GM21528 (cell line): ENCODE measurements around the gene CDKL1.
A peak's percentile ranks its signal among the peaks of the same experiment; 100 is the strongest.

ENCODE experiments used
- ATAC-seq: cut with Tn5 transposase; IDR thresholded peaks from one replicate; pipeline ENCODE4 v1.9.1; 2021; ENCODE audit warnings: mild to moderate bottlenecking, moderate library complexity; ENCODE audit not compliant: unreplicated experiment, low FRiP score

Gene CDKL1

GRCh38 chr14:50396631-50397389 lies at the start of gene CDKL1:
CDKL1 (minus strand) TSS chr14:50396881; CDS start chr14:50395868, 1,013 bp downstream.
- peak; percentile 43 for ATAC-seq

DNA sequence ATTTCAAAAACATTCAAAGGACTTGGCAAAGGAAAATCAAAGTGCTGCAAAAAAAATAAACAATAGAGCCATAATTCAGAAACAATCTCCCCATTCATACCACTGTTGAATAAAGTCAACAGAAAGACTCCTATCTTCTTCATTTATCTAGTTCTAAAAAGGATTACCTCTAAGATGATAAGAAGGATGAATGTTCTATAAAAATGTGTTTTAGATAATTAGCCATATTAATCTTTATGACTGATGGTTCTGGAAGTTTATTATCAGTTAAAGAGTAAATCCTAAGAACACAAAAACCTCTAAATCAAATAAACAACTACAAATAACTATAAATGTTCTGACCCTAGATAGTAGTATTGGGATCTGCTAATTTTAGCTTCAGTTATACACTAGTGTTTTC lies 37.8 kb upstream of the CDKL1 start:
- ATAC-seq = no peak

GRCh38 chr14:50432131-50432530 lies 35.5 kb upstream of the CDKL1 start:
- no peak for ATAC-seq

- ATAC-seq = no peak
Measured at GRCh38 chr14:50425816-50426215, 29.1 kb upstream of the CDKL1 start.

- no peak for ATAC-seq
Measured at GRCh38 chr14:50425105-50425504, 28.4 kb upstream of the CDKL1 start.

- no peak for ATAC-seq
Measured at GRCh38 chr14:50423529-50423928, 26.8 kb upstream of the CDKL1 start.

DNA sequence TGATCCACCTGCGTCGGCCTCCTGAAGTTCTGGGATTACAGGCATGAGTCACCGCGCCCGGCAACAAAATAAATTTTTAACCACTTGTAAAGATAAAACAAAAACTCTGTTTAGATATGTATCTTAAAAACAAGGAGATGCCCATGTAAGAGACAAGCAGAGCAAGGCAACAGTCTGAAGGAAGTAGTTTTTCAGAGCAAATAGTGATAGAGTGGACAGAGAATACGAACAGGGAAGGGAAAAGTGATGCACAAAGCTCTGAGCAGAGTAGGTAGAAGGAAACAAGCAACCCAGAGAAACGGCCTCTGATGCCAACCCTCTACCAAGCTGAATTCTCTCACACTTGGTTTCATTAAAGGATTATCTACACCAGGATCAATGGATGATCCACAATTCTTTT lies 24.8 kb upstream of the CDKL1 start:
- no peak for ATAC-seq

DNA sequence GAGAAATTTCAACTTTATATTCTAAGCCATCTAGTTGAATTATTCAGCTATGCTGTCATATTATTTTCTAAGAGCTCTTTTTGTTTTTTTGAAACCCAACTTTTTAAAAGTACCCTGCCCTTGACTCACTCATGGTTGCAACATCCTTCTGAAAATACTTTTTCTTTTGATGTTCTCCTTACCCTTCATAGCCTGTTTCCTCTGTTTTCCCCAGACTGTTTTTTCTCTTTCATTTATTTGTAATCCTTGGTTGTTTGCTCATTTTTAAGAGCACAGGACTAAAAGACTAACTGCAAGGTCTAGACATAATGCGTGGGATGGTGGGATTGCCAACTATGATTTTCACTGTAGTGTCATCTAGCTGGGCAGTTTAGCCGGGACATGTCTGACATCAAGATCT lies 21.2 kb upstream of the CDKL1 start:
- ATAC-seq = no peak

- no peak for ATAC-seq
Measured at GRCh38 chr14:50410921-50411320, 14.2 kb upstream of the CDKL1 start.

DNA sequence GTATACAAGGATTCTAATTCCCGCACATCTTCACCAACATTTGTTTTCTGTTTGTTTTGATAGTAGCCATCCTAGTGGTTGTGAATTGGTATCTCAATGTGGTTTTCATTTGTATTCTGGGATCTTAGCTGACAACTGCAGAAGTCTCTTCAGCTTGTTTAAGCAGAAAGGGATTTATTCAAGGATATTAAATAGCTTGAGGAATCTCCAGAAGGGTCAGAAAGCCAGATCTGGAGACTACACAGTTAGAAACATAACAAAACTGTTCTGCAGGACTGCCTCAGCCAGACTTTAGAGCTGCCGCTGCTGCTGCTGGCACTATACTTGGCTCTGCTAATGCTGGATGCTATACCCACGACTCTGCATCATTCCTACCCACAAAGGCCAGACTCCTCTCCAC lies 13.4 kb upstream of the CDKL1 start:
- no peak for ATAC-seq

DNA sequence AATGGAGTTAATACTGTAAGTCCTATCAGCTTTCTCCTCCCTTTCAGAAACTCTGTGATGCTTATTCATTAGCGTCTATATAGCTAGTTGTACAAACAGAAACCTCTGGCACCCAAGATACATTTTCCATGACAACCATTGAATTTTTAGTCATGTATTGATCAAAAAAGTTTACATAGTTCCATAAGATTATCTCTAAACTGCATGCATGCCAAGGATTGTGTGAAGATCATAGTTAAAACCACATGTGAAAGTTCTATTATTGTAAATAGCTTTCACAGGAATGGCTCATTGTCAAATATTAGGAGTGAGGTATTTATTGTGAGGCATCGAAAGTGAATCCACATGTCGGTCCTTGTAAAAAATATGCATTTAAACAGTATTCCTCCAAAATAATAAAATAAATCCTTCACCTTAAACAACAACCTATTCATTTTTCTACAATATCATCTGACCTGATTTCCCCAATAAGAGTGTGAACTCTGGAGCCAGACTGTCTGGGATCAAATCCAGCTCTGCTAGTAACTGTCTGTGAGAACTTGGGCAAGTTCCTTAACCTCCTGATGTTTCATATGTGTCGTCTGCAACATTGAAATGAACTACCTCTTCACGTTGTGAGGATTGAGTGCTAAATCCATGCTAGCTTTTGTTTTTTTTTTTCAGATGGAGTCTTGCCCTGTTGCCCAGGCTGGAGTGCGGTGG lies 10.6 kb upstream of the CDKL1 start:
- no peak for ATAC-seq

DNA sequence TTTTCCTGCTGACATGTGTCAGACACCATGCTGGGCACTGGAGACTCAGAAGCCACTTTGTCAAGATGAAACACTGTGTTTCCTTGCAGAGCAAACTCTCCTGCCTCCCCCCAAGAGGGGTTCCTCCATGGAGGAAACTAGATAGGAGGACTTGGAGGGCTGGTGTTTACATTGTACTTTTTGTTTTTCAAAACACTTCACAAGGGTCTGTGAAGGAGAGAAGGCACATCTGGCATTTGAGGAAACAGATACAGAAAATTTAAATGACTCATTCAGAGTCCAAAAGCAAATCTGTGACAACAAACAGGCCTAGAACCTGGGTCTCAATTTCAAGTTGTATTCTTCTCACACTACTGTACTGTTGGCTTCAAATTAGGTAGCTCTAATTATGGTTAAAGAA lies 6.7 kb upstream of the CDKL1 start:
- ATAC-seq = no peak

DNA sequence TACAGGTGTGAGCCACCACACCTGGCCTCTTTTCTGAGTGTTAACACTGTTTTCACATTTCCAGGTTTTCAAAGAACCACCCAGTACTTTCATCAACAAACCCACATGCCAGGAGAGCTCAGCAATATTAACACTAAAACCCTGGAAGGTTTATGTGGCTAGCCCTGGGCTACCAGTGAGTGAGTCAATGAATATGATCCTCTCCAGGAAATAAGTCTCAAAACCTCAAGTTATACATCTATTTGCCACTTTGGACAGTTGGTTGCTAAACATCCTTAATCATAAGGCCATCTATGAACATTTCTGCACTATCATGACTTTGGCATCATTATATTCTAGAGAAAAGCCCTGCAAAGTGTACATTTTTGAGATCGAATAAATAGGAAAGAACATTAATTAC lies 6.3 kb upstream of the CDKL1 start:
- no peak for ATAC-seq

DNA sequence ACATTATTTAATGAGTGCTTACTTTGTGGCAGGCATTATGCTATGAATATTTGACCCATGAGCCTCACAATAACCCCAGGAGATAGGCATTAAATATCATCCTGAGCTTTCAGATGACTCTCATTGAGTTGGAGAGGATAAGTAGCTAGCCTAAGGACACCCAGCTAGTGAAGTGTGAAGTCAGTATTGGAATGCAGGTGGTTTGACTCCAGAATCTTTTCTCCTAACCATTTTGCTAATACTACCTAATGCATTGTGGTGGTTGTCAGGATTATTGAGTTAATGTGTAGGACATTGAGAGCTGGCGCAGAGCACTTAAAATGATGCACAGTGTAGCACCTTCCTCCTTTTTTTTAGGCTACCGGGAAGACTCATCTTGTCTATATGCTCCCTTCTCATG lies 3.8 kb upstream of the CDKL1 start:
- ATAC-seq = no peak

- no peak for ATAC-seq
Measured at GRCh38 chr14:50399251-50400032, 2.8 kb upstream of the CDKL1 start.

DNA sequence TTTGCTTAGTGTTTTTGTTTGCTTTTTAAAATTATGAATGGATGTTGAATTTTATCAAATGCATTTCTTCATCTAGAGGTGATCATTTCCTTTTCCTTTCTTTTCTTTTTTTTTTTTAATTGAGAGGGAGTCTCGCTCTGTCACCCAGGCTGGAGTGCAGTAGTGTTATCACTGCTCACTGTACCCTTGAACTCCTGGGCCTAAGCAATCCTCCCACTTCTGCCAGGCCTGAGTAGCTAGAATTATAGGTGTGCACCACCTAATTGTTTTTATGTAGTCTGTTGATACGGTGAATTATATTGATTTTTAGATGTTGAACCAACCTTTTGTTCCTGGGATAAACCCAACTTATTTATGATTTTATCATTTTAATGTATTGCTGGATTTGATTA lies 1.5 kb upstream of the CDKL1 start:
- ATAC-seq = no peak

- ATAC-seq = no peak
Measured at GRCh38 chr14:50397390-50398188, 908 bp upstream of the CDKL1 start.

GRCh38 chr14:50395448-50395847 lies 1.2 kb downstream of the CDKL1 start:
- ATAC-seq = no peak

- no peak for ATAC-seq
Measured at GRCh38 chr14:50394713-50395112, 2.0 kb downstream of the CDKL1 start.

DNA sequence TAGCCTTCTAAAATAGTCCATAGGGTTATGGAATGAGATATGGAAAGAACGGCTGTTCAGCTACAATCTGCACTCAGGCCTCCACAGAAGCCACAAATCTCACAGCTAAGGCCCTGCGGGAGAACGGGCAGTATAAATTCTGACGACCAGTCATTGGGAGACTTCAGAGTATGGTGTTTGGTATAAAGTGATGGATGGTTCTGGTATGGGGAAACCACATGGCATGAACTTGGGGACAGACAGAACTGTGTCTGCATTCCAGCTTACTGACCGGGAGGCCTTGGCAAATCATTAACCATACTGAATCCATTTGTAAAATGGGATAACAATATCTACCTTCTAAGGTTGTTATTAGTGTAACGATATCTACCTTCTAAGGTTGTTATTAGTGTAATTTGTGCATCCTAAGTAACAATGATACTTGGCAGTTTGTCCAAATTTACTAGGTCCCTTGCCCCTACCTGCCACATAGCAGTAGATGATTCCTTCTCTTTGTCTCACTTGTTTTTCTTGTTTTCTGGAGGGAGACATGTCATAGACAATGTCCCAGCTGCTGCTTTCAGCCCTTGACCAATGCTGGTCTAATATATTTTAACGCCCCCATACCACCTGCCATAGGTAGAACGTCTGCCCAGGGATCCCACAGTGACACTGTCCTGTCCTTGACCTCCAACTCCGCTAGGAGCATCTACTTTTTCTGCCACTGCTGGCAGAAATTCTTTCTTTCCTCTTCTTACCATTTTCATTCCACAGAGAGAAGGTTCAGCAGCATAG lies 6.8 kb downstream of the CDKL1 start:
- ATAC-seq = no peak
